PC-9 (cell line): ENCODE measurements around the gene DDX10.

ENCODE experiments used
- CTCF ChIP-seq: fragments of 200-600 bp; sonication (generic); conservative IDR thresholded peaks from 2 replicates; pipeline ENCODE4 v1.6.1; 2017; ENCODE audit warnings: mixed run types, antibody characterized with exemption, mild to moderate bottlenecking, moderate library complexity
- EZH2 ChIP-seq: fragments of 200-600 bp; sonication (generic); IDR thresholded peaks from 2 replicates; pipeline ENCODE4 v1.8.0; 2017; ENCODE audit warnings: antibody characterized with exemption, low read depth

- no peak for TF ChIP-seq EZH2
- no peak for TF ChIP-seq CTCF
Observed at GRCh38 chr11:108967571-108967970, 302.7 kb downstream of the DDX10 start.
